Stomach (tissue), 4 donors: ENCODE results near the gene ANAPC5.
"Not testable (repeated sequence)": the region's sequence is repeated elsewhere in the genome, so short reads cannot be mapped to it uniquely, and the experiment has no call there.

ENCODE experiments used
- EP300 ChIP-seq: sonication (generic); formaldehyde crosslinking; IDR thresholded peaks from one replicate; pipeline ENCODE4 v1.6.1; 2017; ENCODE audit warnings: antibody characterized with exemption
- TF ChIP-seq, protein P1 (sequence below), 7 experiments: fragments of 450-650 bp in 4 of 7; fragments of 200-600 bp in 3 of 7; sonication (generic) in 3 of 7; IDR thresholded peaks; one replicate each; pipeline ENCODE4 v1.5.1; 2016 to 2019; ENCODE audit warnings: antibody characterized with exemption in 7 of 7, control low read depth in 2 of 7, mild to moderate bottlenecking in 1 of 7

DNA sequence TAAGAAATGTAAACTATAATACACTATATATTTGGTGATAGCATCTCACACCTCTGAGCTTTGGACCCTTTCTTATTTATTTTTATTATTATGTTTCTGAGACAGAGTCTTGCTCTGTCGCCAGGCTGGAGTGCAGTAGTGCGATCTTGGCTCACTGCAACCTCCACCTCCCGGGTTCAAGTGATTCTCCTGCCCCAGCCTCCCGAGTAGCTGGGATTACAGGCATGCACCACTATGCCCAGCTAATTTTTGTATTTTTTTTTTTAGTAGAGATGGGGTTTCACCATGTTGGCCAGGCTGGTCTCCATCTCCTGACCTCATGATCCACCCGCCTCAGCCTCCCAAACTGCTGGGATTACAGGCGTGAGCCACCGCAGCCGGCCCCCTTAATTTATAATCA lies 44.8 kb downstream of the ANAPC5 start:
- TF ChIP-seq, protein P1, sequence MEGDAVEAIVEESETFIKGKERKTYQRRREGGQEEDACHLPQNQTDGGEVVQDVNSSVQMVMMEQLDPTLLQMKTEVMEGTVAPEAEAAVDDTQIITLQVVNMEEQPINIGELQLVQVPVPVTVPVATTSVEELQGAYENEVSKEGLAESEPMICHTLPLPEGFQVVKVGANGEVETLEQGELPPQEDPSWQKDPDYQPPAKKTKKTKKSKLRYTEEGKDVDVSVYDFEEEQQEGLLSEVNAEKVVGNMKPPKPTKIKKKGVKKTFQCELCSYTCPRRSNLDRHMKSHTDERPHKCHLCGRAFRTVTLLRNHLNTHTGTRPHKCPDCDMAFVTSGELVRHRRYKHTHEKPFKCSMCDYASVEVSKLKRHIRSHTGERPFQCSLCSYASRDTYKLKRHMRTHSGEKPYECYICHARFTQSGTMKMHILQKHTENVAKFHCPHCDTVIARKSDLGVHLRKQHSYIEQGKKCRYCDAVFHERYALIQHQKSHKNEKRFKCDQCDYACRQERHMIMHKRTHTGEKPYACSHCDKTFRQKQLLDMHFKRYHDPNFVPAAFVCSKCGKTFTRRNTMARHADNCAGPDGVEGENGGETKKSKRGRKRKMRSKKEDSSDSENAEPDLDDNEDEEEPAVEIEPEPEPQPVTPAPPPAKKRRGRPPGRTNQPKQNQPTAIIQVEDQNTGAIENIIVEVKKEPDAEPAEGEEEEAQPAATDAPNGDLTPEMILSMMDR (IDR thresholded peaks at IDR 0.05): not testable (repeated sequence)
- TF ChIP-seq EP300: not testable (repeated sequence)
